NCI-H82 treated with DMSO at 0.1 percent for 48 hours (cell line): ENCODE data around the gene IQSEC1.

Experiments
- DNase-seq: peaks from one replicate; lab custom pipeline; 2025; ENCODE audit not compliant: unreplicated experiment; lab: John Stamatoyannopoulos, UW

IQSEC1 gene

DNA sequence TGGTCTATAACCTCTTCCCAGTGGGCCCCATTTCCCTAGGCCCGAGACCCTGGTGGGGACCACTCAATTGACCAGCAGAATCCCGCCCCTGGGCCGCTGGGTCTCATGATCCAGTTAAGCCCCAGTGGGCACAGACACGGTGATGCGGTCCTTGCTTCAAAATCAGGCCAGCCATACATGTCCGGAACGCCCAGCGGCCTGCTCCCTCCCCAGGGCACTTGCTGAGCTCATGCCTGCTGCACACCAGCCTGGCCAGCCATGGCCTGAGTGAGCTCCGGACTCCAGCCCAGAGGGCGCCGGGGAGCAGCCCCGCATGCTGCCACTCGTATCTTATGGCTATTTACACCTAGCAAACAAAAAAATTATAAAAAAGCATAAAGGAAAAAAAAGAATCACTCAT is 34.4 kb upstream of the IQSEC1 start:
- DNase-seq: no peak

DNA sequence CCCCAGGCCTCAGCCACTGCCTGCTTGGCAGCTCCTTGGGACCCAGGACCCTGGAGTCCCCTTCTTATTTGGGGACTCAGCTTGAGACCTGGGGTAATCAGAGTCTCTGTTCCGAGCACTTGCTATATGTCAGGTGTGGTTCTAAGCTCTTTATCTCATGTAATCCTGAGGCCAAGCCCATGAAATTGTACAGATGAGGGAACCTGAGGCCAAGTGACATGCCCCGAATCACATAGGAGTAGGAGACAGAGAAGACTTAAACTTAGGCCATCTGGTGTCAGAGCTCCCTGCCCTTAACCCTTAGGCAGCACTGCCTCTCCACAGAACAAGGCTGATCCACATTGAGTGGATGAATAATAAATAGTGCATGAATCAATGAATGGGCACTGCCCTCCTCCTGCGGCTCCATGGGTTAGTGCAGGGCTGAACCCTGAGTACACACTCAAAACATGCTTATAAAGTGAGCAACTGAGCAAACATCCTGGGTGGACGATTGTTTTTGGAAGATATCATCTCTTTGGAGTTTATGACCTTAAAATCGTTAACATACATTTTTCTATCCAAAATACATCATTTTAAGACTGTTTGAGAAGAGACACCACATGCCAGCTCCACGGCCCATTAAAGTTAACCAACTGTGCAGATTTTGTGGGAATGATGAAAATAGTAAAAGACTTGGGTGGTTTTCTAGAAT is 33.2 kb upstream of the IQSEC1 start:
- DNase-seq: peak; percentile 68

GRCh38 chr3:13105896-13106250 is 32.6 kb upstream of the IQSEC1 start:
- DNase-seq: peak; percentile 2

DNA sequence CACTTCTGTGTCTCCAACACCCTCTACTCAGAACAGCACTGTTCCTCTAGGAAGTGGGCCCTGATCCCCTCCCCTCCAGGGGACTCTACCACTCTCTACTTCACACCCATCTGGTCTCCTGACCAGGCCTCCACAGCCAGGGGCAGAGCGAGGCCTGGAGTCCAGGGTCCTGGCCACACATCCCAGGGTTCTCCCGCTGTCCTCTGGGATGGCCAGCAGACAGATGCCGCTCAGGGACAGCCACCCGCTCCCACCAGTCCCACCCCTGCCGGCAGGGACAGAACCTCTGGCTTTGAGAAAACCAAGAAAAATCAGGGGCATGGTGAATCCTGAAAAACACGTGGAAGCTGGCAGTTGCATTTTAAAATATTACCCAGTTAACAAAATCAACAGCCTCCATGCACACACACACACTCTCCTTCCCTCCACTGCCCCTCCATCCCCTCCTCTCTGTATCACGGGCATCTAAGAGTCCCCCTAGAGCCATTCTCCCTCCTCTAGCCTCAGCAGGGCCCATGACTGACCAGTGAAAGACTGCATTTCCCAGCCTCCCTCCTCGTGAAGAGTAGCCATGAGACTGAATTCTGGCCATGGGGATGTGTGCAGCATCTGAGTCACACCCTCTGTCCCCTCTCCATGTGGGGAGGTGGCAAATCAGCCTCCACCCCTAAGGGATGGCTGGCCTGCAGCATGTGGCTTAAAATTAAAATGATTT is 32.1 kb upstream of the IQSEC1 start:
- no peak for DNase-seq

DNA sequence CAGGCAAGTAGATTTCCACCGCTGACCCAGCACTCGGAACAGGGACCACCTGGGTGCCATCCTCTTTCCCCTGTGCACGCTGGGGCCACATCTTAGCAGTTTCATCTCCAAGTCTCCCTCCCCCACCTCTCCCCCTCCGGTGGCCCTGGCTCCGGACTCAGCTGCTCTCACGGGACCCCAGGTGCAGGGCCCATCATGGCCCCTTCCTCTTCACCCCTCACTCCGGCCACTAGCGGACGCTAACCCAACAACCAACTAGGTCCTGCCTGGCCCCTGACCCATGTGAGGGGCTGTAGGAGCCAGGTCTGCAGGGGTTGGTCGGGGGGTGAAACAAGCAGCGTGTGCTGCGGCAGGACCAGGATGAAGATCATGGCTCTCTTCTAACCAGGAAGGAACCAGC is 31.3 kb upstream of the IQSEC1 start:
- no peak for DNase-seq

- no peak for DNase-seq
Measured at GRCh38 chr3:13103416-13104058, 30.3 kb upstream of the IQSEC1 start.

- DNase-seq: no peak
Measured at GRCh38 chr3:13102386-13103345, 29.4 kb upstream of the IQSEC1 start.

DNA sequence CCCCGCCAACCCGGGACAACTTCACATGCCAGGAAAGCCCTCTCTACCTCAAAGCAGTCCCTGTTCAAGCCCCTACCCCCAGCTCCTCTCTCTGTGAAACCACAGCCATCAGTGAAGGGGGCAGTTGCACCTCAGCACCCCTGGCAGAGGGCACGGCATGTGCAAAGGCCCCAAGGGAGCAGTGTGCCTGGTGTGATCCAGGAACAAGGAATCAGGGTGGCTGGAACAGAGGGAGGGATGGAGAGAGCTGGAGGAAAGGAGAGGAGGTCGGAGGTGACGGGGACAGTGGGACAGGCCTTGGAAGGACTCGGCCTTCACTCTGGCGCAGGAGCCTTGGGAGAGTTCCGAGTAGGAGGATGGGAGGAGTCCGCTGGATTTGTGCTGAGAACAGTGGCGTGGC is 26.5 kb upstream of the IQSEC1 start:
- DNase-seq: no peak

- DNase-seq: no peak
Measured at GRCh38 chr3:13098192-13098988, 25.2 kb upstream of the IQSEC1 start.

DNA sequence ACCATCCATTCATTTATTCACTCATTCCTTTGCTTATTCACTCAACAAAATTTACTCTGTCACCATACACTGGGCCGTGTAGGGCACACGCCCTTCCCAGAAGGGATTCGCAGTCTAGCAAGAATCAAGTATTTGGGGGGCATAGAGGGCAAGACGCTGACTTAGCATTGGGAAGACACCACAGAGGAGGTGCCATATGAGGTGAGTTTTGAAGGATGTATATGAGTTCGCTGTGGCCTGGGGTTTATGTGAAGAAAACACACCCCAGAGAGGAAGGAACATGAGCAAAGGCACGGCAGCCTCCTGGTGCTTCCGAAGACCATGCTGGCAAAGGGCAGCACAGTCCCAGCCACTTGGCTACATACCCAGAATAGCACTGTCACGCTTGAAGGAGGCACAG is 23.1 kb upstream of the IQSEC1 start:
- DNase-seq: no peak

DNA sequence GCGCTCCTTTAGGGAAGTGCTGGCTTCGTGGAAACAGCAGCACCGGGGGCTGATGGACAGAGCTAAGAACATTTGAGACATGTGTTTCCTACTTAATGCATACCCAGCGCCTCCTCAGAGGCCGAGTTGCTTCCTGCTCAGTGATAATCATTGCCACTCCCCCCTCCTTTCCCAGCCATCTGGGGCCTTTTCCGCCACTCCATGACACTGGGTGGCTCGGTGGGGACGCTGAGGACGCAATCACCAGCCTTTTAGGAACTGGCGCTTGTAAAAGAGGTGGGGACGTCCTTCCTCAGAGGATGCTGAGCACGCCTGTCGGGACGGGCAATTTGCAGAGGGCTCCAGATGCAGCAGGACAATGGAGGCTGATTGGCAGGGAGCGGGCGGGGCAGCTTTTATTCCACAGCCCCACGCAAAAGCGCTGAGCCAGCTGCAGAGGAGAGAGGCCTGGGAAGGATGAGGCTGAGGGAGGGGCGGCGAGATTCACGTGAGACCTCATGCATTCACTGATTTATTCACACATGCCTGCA is 22.2 kb upstream of the IQSEC1 start:
- DNase-seq: peak; percentile 63

- no peak for DNase-seq
Measured at GRCh38 chr3:13093687-13094086, 20.5 kb upstream of the IQSEC1 start.

GRCh38 chr3:13092621-13093617 is 19.7 kb upstream of the IQSEC1 start:
- DNase-seq: no peak

GRCh38 chr3:13091898-13092611 is 18.8 kb upstream of the IQSEC1 start:
- DNase-seq: peak; percentile 48

DNA sequence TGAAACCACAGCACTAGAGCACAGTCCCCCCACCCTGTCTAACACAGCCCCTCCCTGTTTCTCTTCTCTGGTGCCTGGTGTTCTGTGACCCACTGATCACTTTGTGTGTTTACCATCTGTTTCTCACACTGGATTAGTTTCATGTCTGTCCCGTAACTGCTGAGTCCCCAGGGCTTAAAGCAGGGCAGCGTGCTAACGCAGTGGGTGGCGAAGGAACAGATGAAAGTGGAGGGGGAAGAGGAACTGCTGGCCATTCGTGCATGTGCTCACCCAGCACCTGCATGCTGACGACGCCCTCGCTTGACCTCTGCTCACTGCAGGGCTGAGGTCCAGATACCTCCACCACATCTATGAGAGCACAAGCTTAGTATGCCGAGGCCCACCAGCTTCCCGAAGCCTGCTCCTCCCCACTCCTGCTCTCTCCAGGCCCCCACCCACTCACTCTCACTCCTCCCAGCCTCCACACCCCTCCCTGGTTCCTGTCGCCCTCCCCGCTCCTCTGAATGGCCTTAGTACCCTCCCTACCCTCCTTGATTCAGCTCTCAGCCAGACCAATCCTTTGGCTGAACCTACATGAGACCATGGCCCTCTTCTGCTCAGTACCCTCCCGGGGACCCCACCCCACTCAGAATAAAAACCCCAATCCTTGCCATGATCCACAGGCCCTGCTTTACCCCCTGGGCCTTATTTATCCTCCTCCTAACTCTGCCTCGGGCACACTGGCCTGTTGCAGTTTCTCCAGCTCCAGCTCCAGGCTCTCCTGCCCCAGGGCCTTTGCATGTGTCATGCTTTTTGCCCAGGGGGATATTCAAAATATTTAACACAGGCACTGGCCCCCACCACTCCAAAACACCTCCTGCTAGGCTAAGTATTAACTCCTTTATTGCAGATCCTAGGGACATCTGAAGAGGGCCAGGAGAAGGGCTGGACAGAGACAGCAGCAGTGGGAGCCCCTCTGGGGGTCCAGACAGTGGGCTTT is 15.1 kb upstream of the IQSEC1 start:
- DNase-seq: peak; percentile 78

- no peak for DNase-seq
Measured at GRCh38 chr3:13087320-13087990, 14.2 kb upstream of the IQSEC1 start.
